Panc1 (cell line): ENCODE data around the gene SULT2B1.

Experiments used
- POLR2AphosphoS5 ChIP-seq: IDR thresholded peaks from 2 replicates; pipeline ENCODE4 v1.6.1; 2012; ENCODE audit warnings: mild to moderate bottlenecking, low read depth, low read length, moderate library complexity
- SIN3A ChIP-seq: IDR thresholded peaks from 2 replicates; pipeline ENCODE4 v1.6.1; 2012; ENCODE audit warnings: low read depth, mild to moderate bottlenecking, low read length, moderate library complexity, borderline replicate concordance; ENCODE audit not compliant: insufficient read depth
- TCF7L2 ChIP-seq: IDR thresholded peaks from 2 replicates; pipeline ENCODE4 v1.6.1; 2011; ENCODE audit warnings: mild to moderate bottlenecking, low read depth, low read length, inconsistent platforms
- TF ChIP-seq, protein P1 (sequence below), 2 experiments: IDR thresholded peaks; 2 replicates each; pipeline ENCODE4 v1.6.1; 2011 to 2012; ENCODE audit warnings: low read depth in 2 of 2, control low read depth in 1 of 2, low read length in 1 of 2, mild to moderate bottlenecking in 1 of 2, moderate library complexity in 1 of 2; ENCODE audit not compliant: insufficient read depth in 1 of 2
- TF ChIP-seq, protein P2 (sequence below): fragments of 450-650 bp; IDR thresholded peaks from 2 replicates; pipeline ENCODE4 v1.5.1; 2017; ENCODE audit warnings: mild to moderate bottlenecking

DNA sequence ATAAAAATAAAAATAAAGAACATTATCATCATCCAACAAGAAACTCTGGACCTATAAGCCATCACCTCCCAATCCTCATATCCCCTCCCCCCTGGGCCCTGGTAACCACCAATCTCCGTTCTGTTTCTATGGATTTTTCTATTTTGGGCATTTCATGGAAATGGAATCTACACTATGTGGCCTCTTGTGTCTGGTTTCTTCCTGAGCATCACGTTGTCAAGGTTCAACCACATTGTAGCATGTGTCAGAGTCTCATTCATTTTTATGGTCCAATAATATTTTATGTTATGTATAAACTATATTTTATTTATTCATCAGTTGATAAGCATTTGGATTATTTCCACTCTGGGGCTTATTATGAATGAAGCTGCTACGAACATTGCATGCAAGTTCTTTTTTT lies 26.9 kb downstream of the SULT2B1 start:
- TF ChIP-seq, protein P1, sequence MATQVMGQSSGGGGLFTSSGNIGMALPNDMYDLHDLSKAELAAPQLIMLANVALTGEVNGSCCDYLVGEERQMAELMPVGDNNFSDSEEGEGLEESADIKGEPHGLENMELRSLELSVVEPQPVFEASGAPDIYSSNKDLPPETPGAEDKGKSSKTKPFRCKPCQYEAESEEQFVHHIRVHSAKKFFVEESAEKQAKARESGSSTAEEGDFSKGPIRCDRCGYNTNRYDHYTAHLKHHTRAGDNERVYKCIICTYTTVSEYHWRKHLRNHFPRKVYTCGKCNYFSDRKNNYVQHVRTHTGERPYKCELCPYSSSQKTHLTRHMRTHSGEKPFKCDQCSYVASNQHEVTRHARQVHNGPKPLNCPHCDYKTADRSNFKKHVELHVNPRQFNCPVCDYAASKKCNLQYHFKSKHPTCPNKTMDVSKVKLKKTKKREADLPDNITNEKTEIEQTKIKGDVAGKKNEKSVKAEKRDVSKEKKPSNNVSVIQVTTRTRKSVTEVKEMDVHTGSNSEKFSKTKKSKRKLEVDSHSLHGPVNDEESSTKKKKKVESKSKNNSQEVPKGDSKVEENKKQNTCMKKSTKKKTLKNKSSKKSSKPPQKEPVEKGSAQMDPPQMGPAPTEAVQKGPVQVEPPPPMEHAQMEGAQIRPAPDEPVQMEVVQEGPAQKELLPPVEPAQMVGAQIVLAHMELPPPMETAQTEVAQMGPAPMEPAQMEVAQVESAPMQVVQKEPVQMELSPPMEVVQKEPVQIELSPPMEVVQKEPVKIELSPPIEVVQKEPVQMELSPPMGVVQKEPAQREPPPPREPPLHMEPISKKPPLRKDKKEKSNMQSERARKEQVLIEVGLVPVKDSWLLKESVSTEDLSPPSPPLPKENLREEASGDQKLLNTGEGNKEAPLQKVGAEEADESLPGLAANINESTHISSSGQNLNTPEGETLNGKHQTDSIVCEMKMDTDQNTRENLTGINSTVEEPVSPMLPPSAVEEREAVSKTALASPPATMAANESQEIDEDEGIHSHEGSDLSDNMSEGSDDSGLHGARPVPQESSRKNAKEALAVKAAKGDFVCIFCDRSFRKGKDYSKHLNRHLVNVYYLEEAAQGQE (IDR thresholded peaks at IDR 0.05; ENCODE audit: insufficient read depth in 1 of 2, low read depth in 2 of 2, low read length in 1 of 2): no peak
- TF ChIP-seq, protein P2, sequence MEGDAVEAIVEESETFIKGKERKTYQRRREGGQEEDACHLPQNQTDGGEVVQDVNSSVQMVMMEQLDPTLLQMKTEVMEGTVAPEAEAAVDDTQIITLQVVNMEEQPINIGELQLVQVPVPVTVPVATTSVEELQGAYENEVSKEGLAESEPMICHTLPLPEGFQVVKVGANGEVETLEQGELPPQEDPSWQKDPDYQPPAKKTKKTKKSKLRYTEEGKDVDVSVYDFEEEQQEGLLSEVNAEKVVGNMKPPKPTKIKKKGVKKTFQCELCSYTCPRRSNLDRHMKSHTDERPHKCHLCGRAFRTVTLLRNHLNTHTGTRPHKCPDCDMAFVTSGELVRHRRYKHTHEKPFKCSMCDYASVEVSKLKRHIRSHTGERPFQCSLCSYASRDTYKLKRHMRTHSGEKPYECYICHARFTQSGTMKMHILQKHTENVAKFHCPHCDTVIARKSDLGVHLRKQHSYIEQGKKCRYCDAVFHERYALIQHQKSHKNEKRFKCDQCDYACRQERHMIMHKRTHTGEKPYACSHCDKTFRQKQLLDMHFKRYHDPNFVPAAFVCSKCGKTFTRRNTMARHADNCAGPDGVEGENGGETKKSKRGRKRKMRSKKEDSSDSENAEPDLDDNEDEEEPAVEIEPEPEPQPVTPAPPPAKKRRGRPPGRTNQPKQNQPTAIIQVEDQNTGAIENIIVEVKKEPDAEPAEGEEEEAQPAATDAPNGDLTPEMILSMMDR: no peak
- no peak for TF ChIP-seq POLR2AphosphoS5
- TF ChIP-seq SIN3A: no peak
- no peak for TF ChIP-seq TCF7L2
